ENCODE data around the gene FAM3D. TPM values are rescaled to one million over a fixed set of nuclear protein-coding genes. Genes with fewer than 3 reads are reported as not detected.
A peak's percentile ranks its signal among the peaks of the same experiment; 100 is the strongest.

FAM3D gene
- total RNA-seq, 1 experiment from 2014 or later = not detected

GRCh38 chr3:58672880-58673279, 6.3 kb upstream of the FAM3D start:
- H3K4me3 ChIP-seq = no peak overlapping the region
- no peaks in the 10 kb centered on the region for H3K9me3 ChIP-seq (replicated peaks)
- H3K27me3 ChIP-seq = no peaks in the 10 kb centered on the region
- H3K36me3 ChIP-seq = no peaks in the 10 kb centered on the region
- no peak overlapping the region for H3K27ac ChIP-seq
- peaks cover 5% of the 10 kb centered on the region; the same call in 1 of the 2 replicates for H3K4me1 ChIP-seq
- DNase-seq = no peak

- H3K27ac ChIP-seq = no peak overlapping the region
- no peaks in the 10 kb centered on the region for H3K36me3 ChIP-seq
- no peaks in the 10 kb centered on the region for H3K9me3 ChIP-seq (replicated peaks)
- no peak for DNase-seq
- H3K27me3 ChIP-seq = no peaks in the 10 kb centered on the region
- H3K4me1 ChIP-seq = peaks cover 5% of the 10 kb centered on the region; the same call in 1 of the 2 replicates
- no peak overlapping the region for H3K4me3 ChIP-seq
Measured at GRCh38 chr3:58672451-58672850, 5.9 kb upstream of the FAM3D start.

GRCh38 chr3:58670506-58671135, 4.0 kb upstream of the FAM3D start:
- Histone ChIP-seq H3K36me3 (no peaks in the 10 kb centered on the region), H3K4me1 (peaks cover 5% of the 10 kb centered on the region; the same call in 1 of the 2 replicates), H3K27ac (no peak overlapping the region)

GRCh38 chr3:58668247-58668646, 1.7 kb upstream of the FAM3D start:
- Histone ChIP-seq H3K27me3 (no peaks in the 10 kb centered on the region), H3K4me1 (peaks cover 5% of the 10 kb centered on the region; the same call in 1 of the 2 replicates), H3K4me3 (no peak overlapping the region), H3K36me3 (no peaks in the 10 kb centered on the region), H3K9me3 (replicated peaks) (no peaks in the 10 kb centered on the region), H3K27ac (no peak overlapping the region)
- no peak for DNase-seq

More at GRCh38 chr3:58670506-58671135, 4.0 kb upstream of the FAM3D start:
- no peak overlapping the region for H3K4me3 ChIP-seq
- no peaks in the 10 kb centered on the region for H3K9me3 ChIP-seq (replicated peaks)
- H3K27me3 ChIP-seq = no peaks in the 10 kb centered on the region
- DNase-seq = no peak

DNA sequence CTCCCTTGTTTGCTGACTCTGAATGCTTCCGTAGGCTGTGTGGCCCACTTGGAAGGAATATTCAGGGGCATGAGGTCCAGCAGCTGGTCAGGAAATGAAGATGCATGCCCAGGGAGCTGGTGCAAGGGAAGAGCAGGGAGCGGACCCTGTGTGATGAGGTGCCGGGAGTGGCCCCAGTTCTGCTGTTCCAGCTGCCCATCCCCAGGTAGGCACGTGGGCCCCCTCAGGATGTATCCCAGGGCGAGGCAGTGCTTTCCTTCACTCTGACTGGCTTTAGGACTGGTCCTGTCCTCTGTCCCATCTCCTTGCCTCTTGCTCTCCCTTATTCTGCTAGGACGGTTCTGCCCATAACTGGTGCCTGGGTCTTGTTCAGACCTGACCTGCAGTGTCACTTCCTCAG, 1.1 kb upstream of the FAM3D start:
- Histone ChIP-seq H3K27ac (no peak overlapping the region), H3K27me3 (no peaks in the 10 kb centered on the region), H3K9me3 (replicated peaks) (no peaks in the 10 kb centered on the region), H3K4me3 (no peak overlapping the region), H3K4me1 (peaks cover 5% of the 10 kb centered on the region; the same call in 1 of the 2 replicates), H3K36me3 (no peaks in the 10 kb centered on the region)
- DNase-seq = no peak

GRCh38 chr3:58667229-58667628, 655 bp upstream of the FAM3D start:
- Histone ChIP-seq H3K4me1 (peaks cover 5% of the 10 kb centered on the region; the same call in 1 of the 2 replicates), H3K9me3 (replicated peaks) (no peaks in the 10 kb centered on the region), H3K36me3 (no peaks in the 10 kb centered on the region), H3K27ac (no peak overlapping the region), H3K4me3 (no peak overlapping the region), H3K27me3 (no peaks in the 10 kb centered on the region)
- no peak for DNase-seq

DNA sequence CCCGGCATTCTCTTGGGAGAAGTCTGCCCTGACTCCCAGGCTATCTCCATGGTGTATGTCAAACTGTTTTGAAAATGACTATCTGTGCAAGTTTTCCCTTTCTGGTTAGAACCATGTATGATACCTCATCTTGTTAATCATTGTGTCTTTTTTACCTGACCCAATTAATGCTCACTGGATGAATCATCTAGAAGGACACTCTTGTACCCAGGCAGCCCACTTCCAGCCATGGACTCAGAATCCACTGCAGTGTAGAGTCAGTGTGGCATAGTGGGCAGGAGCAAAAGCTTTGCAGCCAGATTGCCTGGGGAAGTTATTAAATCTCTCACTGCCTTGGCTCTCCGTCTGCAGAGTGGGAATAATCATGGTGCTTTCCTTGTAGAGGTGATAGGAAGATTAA, 1.2 kb downstream of the FAM3D start:
- DNase-seq = no peak
- Histone ChIP-seq H3K4me3 (no peak overlapping the region), H3K27me3 (no peaks in the 10 kb centered on the region), H3K27ac (no peak overlapping the region), H3K9me3 (replicated peaks) (no peaks in the 10 kb centered on the region), H3K36me3 (no peaks in the 10 kb centered on the region), H3K4me1 (no peaks in the 10 kb centered on the region)

- Histone ChIP-seq H3K9me3 (replicated peaks) (no peaks in the 10 kb centered on the region), H3K27me3 (no peaks in the 10 kb centered on the region), H3K4me3 (no peak overlapping the region), H3K4me1 (no peaks in the 10 kb centered on the region), H3K36me3 (no peaks in the 10 kb centered on the region), H3K27ac (no peak overlapping the region)
- no peak for DNase-seq
Measured at GRCh38 chr3:58664611-58665010, 2.0 kb downstream of the FAM3D start.

GRCh38 chr3:58661836-58662420, 4.6 kb downstream of the FAM3D start:
- Histone ChIP-seq H3K36me3 (no peaks in the 10 kb centered on the region), H3K4me3 (no peak overlapping the region), H3K9me3 (replicated peaks) (no peaks in the 10 kb centered on the region), H3K27ac (no peak overlapping the region), H3K4me1 (no peaks in the 10 kb centered on the region), H3K27me3 (no peaks in the 10 kb centered on the region)
- no peak for DNase-seq

DNA sequence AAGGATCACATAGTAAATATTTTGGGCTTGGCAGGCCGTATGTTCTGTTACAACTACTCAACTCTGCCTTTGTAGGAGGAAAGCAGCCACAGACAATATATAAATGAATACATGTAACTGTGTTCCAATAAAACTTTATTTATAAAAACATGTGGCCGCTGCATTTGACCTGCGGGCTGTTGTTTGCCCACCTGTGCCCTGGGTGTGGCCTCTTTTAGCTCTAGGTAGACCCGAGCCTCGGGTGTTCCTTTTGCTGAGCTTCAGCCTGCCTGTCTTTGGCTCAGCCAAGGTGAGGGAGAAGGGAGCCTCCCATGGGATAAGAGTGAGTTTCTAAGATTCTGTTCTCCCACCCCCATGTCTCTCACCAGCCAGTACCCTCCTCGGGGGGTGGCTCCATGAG, 5.6 kb downstream of the FAM3D start:
- Histone ChIP-seq H3K27ac (no peak overlapping the region), H3K4me3 (no peak overlapping the region), H3K4me1 (no peaks in the 10 kb centered on the region), H3K36me3 (no peaks in the 10 kb centered on the region), H3K27me3 (no peaks in the 10 kb centered on the region), H3K9me3 (replicated peaks) (no peaks in the 10 kb centered on the region)
- no peak for DNase-seq

GRCh38 chr3:58659051-58659675, 7.4 kb downstream of the FAM3D start:
- Histone ChIP-seq H3K4me3 (no peak overlapping the region), H3K27ac (no peak overlapping the region), H3K27me3 (no peaks in the 10 kb centered on the region), H3K9me3 (replicated peaks) (no peaks in the 10 kb centered on the region), H3K4me1 (no peaks in the 10 kb centered on the region), H3K36me3 (no peaks in the 10 kb centered on the region)
- DNase-seq = peak; percentile 16 to 32

DNA sequence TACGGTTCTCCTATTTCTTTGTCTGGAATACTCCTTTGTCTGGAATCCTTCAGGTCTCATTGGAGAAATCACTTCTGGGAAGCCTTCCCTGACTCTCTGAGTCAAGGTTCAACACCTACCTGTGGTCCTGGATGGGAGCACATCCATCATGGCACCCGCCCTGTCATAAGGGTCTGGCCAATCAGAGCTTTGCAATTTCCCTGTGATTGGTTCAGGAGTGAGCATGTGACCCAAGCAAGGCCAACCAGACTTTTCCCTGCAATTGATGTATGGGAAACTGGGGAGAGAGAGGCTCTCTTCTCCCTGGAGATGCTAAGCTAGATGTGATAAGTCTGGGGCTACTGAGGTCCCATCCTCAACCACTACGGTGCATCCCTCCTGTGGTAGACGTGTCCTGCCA, 8.1 kb downstream of the FAM3D start:
- H3K27ac ChIP-seq = no peak overlapping the region
- no peak overlapping the region for H3K4me3 ChIP-seq
- no peak for DNase-seq
- H3K36me3 ChIP-seq = no peaks in the 10 kb centered on the region
- no peaks in the 10 kb centered on the region for H3K9me3 ChIP-seq (replicated peaks)
- no peaks in the 10 kb centered on the region for H3K27me3 ChIP-seq
- no peaks in the 10 kb centered on the region for H3K4me1 ChIP-seq

DNA sequence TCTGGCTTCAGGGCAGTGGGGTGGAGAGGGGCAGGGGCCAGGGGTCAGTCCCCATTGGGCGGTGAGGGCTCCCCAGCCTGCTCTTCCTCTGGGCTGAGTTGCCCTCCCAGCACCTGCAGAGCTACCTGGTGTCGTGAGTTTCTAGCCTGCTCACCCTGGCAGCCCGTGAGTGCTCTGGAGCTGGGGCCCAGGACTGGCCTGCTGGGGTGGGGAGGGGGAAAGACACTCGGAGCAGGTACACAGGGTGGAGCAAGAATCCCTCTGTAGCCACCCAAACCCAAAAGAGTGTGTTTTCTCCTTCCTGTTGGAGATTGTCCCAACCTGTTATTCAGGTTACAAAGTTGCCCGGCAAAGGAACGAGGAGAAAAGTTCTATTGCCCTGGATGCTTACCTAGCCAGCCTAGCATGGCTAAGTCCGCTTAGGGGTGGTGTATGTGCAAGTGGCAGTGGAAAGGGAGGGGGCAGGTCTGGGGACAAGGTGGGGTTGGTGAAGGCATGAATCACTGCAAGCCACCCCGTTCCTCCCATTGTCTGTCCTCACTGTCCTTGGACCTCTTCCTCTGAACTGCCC, 8.9 kb downstream of the FAM3D start:
- no peaks in the 10 kb centered on the region for H3K36me3 ChIP-seq
- no peak overlapping the region for H3K4me3 ChIP-seq
- no peaks in the 10 kb centered on the region for H3K27me3 ChIP-seq
- no peaks in the 10 kb centered on the region for H3K4me1 ChIP-seq
- no peaks in the 10 kb centered on the region for H3K9me3 ChIP-seq (replicated peaks)
- no peak for DNase-seq
- no peak overlapping the region for H3K27ac ChIP-seq

GRCh38 chr3:58657036-58657520, 9.5 kb downstream of the FAM3D start:
- DNase-seq = no peak
- H3K4me3 ChIP-seq = no peak overlapping the region
- no peaks in the 10 kb centered on the region for H3K9me3 ChIP-seq (replicated peaks)
- H3K27ac ChIP-seq = no peak overlapping the region
- H3K27me3 ChIP-seq = no peaks in the 10 kb centered on the region
- H3K4me1 ChIP-seq = no peaks in the 10 kb centered on the region
- no peaks in the 10 kb centered on the region for H3K36me3 ChIP-seq

DNA sequence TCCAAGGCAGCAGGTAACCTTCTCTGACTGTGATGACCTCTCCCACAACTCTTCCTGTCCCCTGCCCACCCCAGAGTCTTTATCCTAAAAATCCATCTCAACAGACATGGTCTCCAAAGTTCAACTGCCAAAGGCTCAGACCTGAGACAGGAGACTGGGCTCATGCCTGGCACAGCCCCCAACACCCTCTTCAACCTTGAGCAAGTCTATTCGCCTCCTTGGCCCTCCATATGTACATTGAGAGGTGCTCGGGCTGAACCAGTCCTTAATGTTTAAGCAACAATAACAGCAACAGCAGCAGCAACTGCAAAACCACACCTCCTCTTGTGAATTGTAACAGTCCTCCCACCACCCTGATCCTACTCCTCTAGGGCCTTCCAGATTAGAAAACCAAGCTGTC, 9.9 kb downstream of the FAM3D start:
- no peak for DNase-seq
- H3K4me1 ChIP-seq = no peaks in the 10 kb centered on the region
- no peaks in the 10 kb centered on the region for H3K36me3 ChIP-seq
- H3K27ac ChIP-seq = no peak overlapping the region
- no peaks in the 10 kb centered on the region for H3K9me3 ChIP-seq (replicated peaks)
- H3K27me3 ChIP-seq = no peaks in the 10 kb centered on the region
- H3K4me3 ChIP-seq = no peak overlapping the region
